OCI-LY3 (cell line): Measurements from ENCODE around the gene CRTC3.

Experiments
- EZH2phosphoT487 ChIP-seq: fragments of 200-600 bp; shearing (Covaris generic); IDR thresholded peaks from 2 replicates; pipeline ENCODE4 v1.6.1; 2018; ENCODE audit warnings: antibody characterized with exemption, mixed run types, low read depth
- TF ChIP-seq, protein P1 (sequence below): fragments of 200-600, 300-600 bp; sonication (generic); IDR thresholded peaks from 2 replicates; pipeline ENCODE4 v1.5.1; 2014; ENCODE audit warnings: antibody characterized with exemption, low read length, low read depth

DNA sequence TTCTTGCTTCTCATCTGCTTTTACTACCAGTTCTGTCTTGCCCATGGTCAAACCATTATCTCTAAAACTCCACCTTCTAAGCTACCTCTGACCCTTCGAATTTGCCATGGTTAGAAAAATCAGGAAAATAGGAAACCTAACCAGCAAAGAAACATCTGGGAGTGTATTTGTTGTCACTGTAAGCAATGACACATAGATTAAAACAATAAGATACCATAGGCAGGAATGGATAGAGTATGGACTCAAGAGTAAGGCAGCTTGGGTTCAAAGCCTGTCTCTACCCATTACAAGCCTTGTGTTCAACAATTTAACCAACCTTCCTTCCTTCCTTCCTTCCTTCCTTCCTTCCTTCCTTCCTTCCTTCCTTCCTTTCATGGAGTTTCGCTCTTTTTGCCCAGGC lies 34.9 kb downstream of the CRTC3 start:
- TF ChIP-seq, protein P1, sequence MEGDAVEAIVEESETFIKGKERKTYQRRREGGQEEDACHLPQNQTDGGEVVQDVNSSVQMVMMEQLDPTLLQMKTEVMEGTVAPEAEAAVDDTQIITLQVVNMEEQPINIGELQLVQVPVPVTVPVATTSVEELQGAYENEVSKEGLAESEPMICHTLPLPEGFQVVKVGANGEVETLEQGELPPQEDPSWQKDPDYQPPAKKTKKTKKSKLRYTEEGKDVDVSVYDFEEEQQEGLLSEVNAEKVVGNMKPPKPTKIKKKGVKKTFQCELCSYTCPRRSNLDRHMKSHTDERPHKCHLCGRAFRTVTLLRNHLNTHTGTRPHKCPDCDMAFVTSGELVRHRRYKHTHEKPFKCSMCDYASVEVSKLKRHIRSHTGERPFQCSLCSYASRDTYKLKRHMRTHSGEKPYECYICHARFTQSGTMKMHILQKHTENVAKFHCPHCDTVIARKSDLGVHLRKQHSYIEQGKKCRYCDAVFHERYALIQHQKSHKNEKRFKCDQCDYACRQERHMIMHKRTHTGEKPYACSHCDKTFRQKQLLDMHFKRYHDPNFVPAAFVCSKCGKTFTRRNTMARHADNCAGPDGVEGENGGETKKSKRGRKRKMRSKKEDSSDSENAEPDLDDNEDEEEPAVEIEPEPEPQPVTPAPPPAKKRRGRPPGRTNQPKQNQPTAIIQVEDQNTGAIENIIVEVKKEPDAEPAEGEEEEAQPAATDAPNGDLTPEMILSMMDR, result no peak
- TF ChIP-seq EZH2phosphoT487, result no peak
